ENCODE data around the gene RECK.

The RECK gene

GRCh38 chr9:36161187-36161586 lies 124.5 kb downstream of the RECK start:
- no peak for DNase-seq

- no peak for DNase-seq
Measured at GRCh38 chr9:36162211-36162738, 125.6 kb downstream of the RECK start.

- DNase-seq = no peak
Measured at GRCh38 chr9:36163049-36163785, 126.5 kb downstream of the RECK start.

- DNase-seq = no peak
Measured at GRCh38 chr9:36163786-36164170, 127.1 kb downstream of the RECK start.

GRCh38 chr9:36164372-36164771 lies 127.7 kb downstream of the RECK start:
- DNase-seq = no peak

- no peak for DNase-seq
Measured at GRCh38 chr9:36164989-36165388, 128.3 kb downstream of the RECK start.

- no peak for DNase-seq
Measured at GRCh38 chr9:36165826-36166167, 129.1 kb downstream of the RECK start.

- DNase-seq = peak; percentile 56
Measured at GRCh38 chr9:36166168-36166927, 129.6 kb downstream of the RECK start.

GRCh38 chr9:36169166-36169565 lies 132.5 kb downstream of the RECK start, which contains the start of gene CCIN:
TSS of gene CCIN (plus strand) at chr9:36169388. CDS start at chr9:36169503, 115 bp downstream.
- DNase-seq = no peak

- DNase-seq = no peak
Measured at GRCh38 chr9:36169708-36170107, 133.0 kb downstream of the RECK start.

- no peak for DNase-seq
Measured at GRCh38 chr9:36170531-36170930, 133.8 kb downstream of the RECK start.

- DNase-seq = no peak
Measured at GRCh38 chr9:36173861-36174260, 137.1 kb downstream of the RECK start.
